H9 (cell line): ENCODE results near the gene PTDSS2. TPM values are rescaled to one million over a fixed set of nuclear protein-coding genes. Genes with fewer than 3 reads are reported as not detected.
A peak's percentile ranks its signal among the peaks of the same experiment; 100 is the strongest.

Experiments
- DNase-seq: peaks from one replicate; pipeline ENCODE4 v3.0.0-alpha.2; 2017
- H2AFZ ChIP-seq: one replicate; pipeline ENCODE4 v1.6.1; 2013; ENCODE audit warnings: mild to moderate bottlenecking, low read length, control low read depth, moderate library complexity
- H2AK5ac ChIP-seq: 2 replicates; pipeline ENCODE4 v1.6.1; 2013; ENCODE audit warnings: low read length, control low read depth, mixed read lengths; ENCODE audit not compliant: insufficient read length
- H2BK120ac ChIP-seq: one replicate; pipeline ENCODE4 v1.6.1; 2013; ENCODE audit warnings: low read depth, mild to moderate bottlenecking, low read length, control low read depth, inconsistent platforms; ENCODE audit not compliant: poor library complexity, severe bottlenecking
- H2BK12ac ChIP-seq: 2 replicates; pipeline ENCODE4 v1.6.1; 2013; ENCODE audit warnings: low read length, control low read depth, mixed read lengths, low read depth; ENCODE audit not compliant: insufficient read length
- H2BK15ac ChIP-seq: 2 replicates; pipeline ENCODE4 v1.6.1; 2013; ENCODE audit warnings: low read depth, low read length, control low read depth
- H2BK20ac ChIP-seq: one replicate; pipeline ENCODE4 v1.6.1; 2013; ENCODE audit warnings: low read depth, mild to moderate bottlenecking, low read length, control low read depth, inconsistent platforms; ENCODE audit not compliant: poor library complexity, severe bottlenecking
- H2BK5ac ChIP-seq: 2 replicates; pipeline ENCODE4 v1.6.1; 2013; ENCODE audit warnings: low read length, control low read depth, mixed read lengths; ENCODE audit not compliant: insufficient read length
- H3K14ac ChIP-seq: 2 replicates; pipeline ENCODE4 v1.6.1; 2013; ENCODE audit warnings: low read length, control low read depth; ENCODE audit not compliant: insufficient read depth
- H3K18ac ChIP-seq: 2 replicates; pipeline ENCODE4 v1.6.1; 2013; ENCODE audit warnings: low read depth, mild to moderate bottlenecking, mixed read lengths, low read length, control low read depth; ENCODE audit not compliant: insufficient read length
- H3K23ac ChIP-seq: 2 replicates; pipeline ENCODE4 v1.6.1; 2013; ENCODE audit warnings: low read length, control low read depth, mixed read lengths, low read depth; ENCODE audit not compliant: insufficient read length
- H3K23me2 ChIP-seq: 2 replicates; pipeline ENCODE4 v1.6.1; 2013; ENCODE audit warnings: low read depth, mild to moderate bottlenecking, mixed read lengths, low read length, control low read depth; ENCODE audit not compliant: insufficient read length, poor library complexity, severe bottlenecking
- H3K27ac ChIP-seq: 2 replicates; pipeline ENCODE4 v1.5.1; 2013; ENCODE audit warnings: low read length, control low read depth, mixed read lengths, low read depth; ENCODE audit not compliant: insufficient read length
- H3K27me3 ChIP-seq: 2 replicates; pipeline ENCODE4 v1.6.1; 2013; ENCODE audit warnings: low read length, control low read depth, inconsistent platforms; ENCODE audit not compliant: insufficient read depth
- H3K4ac ChIP-seq: 2 replicates; pipeline ENCODE4 v1.6.1; 2013; ENCODE audit warnings: low read depth, mild to moderate bottlenecking, control low read depth, inconsistent platforms, low read length, moderate library complexity
- H3K4me1 ChIP-seq: 2 replicates; pipeline ENCODE4 v1.6.1; 2013; ENCODE audit warnings: low read length, control low read depth, inconsistent platforms; ENCODE audit not compliant: insufficient read depth
- H3K4me2 ChIP-seq: 2 replicates; pipeline ENCODE4 v1.6.1; 2013; ENCODE audit warnings: low read length, control low read depth, mixed read lengths; ENCODE audit not compliant: insufficient read length, insufficient read depth
- H3K56ac ChIP-seq: 2 replicates; pipeline ENCODE4 v1.6.1; 2013; ENCODE audit warnings: low read depth, mild to moderate bottlenecking, mixed read lengths, low read length, control low read depth; ENCODE audit not compliant: insufficient read length
- H3K79me1 ChIP-seq: 2 replicates; pipeline ENCODE4 v1.6.1; 2013; ENCODE audit warnings: low read depth, mild to moderate bottlenecking, moderate library complexity, low read length, control low read depth, inconsistent platforms; ENCODE audit not compliant: insufficient read depth, poor library complexity, severe bottlenecking
- H3K79me2 ChIP-seq: 2 replicates; pipeline ENCODE4 v1.6.1; 2013; ENCODE audit warnings: low read length, control low read depth, inconsistent platforms; ENCODE audit not compliant: insufficient read depth
- H3K9ac ChIP-seq: 2 replicates; pipeline ENCODE4 v1.6.1; 2013; ENCODE audit warnings: low read length, control low read depth, mixed read lengths; ENCODE audit not compliant: insufficient read length; ENCODE audit errors: extremely low read depth
- H3K9me3 ChIP-seq: one replicate; pipeline ENCODE4 v1.6.1; 2013; ENCODE audit warnings: low read depth, low read length, inconsistent platforms; ENCODE audit not compliant: control insufficient read depth
- H3T11ph ChIP-seq: one replicate; pipeline ENCODE4 v1.6.1; 2013; ENCODE audit warnings: mild to moderate bottlenecking, low read length, control low read depth, inconsistent platforms
- H4K20me1 ChIP-seq: one replicate; pipeline ENCODE4 v1.6.1; 2013; ENCODE audit not compliant: control insufficient read depth, insufficient read length, insufficient read depth
- H4K5ac ChIP-seq: 2 replicates; pipeline ENCODE4 v1.6.1; 2013; ENCODE audit warnings: low read depth, mild to moderate bottlenecking, mixed read lengths, low read length, control low read depth; ENCODE audit not compliant: insufficient read length
- H4K8ac ChIP-seq: replicated peaks from 2 replicates; pipeline ENCODE4 v1.6.1; 2013; ENCODE audit warnings: low read length, control low read depth, mixed read lengths, low read depth; ENCODE audit not compliant: insufficient read length
- H4K91ac ChIP-seq: 2 replicates; pipeline ENCODE4 v1.6.1; 2013; ENCODE audit warnings: low read depth, mild to moderate bottlenecking, moderate library complexity, mixed read lengths, low read length, control low read depth; ENCODE audit not compliant: insufficient read length
- H3K27ac Mint-ChIP-seq, 3 experiments: 2 replicates in 2 of 3; 3 replicates in 1 of 3; pipeline ENCODE4 v1.8.0; 2020 to 2021; ENCODE audit warnings: mixed read lengths in 3 of 3, mild to moderate bottlenecking in 1 of 3, moderate library complexity in 1 of 3
- H3K27me3 Mint-ChIP-seq: 2 replicates; pipeline ENCODE4 v1.8.0; 2021; ENCODE audit warnings: low read depth, mild to moderate bottlenecking, moderate library complexity, mixed read lengths
- H3K36me3 Mint-ChIP-seq, 3 experiments: 2 replicates in 2 of 3; 3 replicates in 1 of 3; pipeline ENCODE4 v1.8.0; 2020 to 2021; ENCODE audit warnings: low read depth in 3 of 3, mixed read lengths in 3 of 3; ENCODE audit not compliant: insufficient read depth in 1 of 3
- H3K4me1 Mint-ChIP-seq, 2 experiments: 2 replicates each; pipeline ENCODE4 v1.8.0; 2020; ENCODE audit warnings: mixed read lengths in 2 of 2
- H3K4me3 Mint-ChIP-seq, 2 experiments: 2 replicates in 1 of 2; 3 replicates in 1 of 2; pipeline ENCODE4 v1.8.0; 2020 to 2021; ENCODE audit warnings: mild to moderate bottlenecking in 2 of 2, mixed read lengths in 2 of 2, moderate library complexity in 1 of 2
- H3K9me3 Mint-ChIP-seq, 2 experiments: 2 replicates in 1 of 2; 3 replicates in 1 of 2; pipeline ENCODE4 v1.8.0; 2020; ENCODE audit warnings: mild to moderate bottlenecking in 2 of 2, mixed read lengths in 2 of 2, moderate library complexity in 1 of 2
- WGBS: extraction: QIAGEN DNeasy Blood & Tissue Kit; methylation state at CpG from one replicate; pipeline ENCODE4 v1.1.7; 2013; ENCODE audit warnings: missing lambda C conversion rate, low lambda C conversion rate, mixed read lengths; ENCODE audit not compliant: insufficient read length; ENCODE audit errors: extremely low coverage; 5-methylcytosine and 5-hydroxymethylcytosine counted together
- total RNA-seq: library from RNA; stranded (reverse); gene quantifications from 2 replicates; pipeline ENCODE4 v1.2.1, GENCODE V29; 2021
- TF ChIP-seq, protein P1 (sequence below): fragments of 200-600 bp; sonication (generic); conservative IDR thresholded peaks from 3 replicates; pipeline ENCODE4 v1.8.0; 2021; ENCODE audit warnings: antibody characterized with exemption, mild to moderate bottlenecking

PTDSS2 gene
- total RNA-seq, 1 experiment from 2014 or later: 55.3 TPM

GRCh38 chr11:445765-446588 lies 4.1 kb upstream of the PTDSS2 start:
- Mint-ChIP-seq H3K9me3 (peaks cover 0 to 2% of the 10 kb centered on the region in 2 experiments; a peak in 1 of 5 replicates), H3K36me3 (no peaks in the 10 kb centered on the region; a peak in 1 of 7 replicates), H3K27me3 (peaks cover 5% of the 10 kb centered on the region), H3K27ac (0 out of 7 replicates have a peak overlapping the region, but pooled peaks of 1 of the 3 experiments have one; percentile 44), H3K4me1 (peaks cover 11 to 17% of the 10 kb centered on the region in 2 experiments), H3K4me3 (no peak overlapping the region)
- Histone ChIP-seq H4K5ac (no peak overlapping the region), H2BK20ac (no peak overlapping the region), H2AFZ (no peak overlapping the region), H3K27ac (no peak overlapping the region), H3K9ac (no peak overlapping the region), H4K91ac (no peak overlapping the region), H2AK5ac (no peak overlapping the region), H2BK15ac (no peak overlapping the region), H3K56ac (no peak overlapping the region), H3K79me1 (no peaks in the 10 kb centered on the region), H4K20me1 (no peaks in the 10 kb centered on the region), H3T11ph (no peak overlapping the region), H3K9me3 (no peaks in the 10 kb centered on the region), H3K23me2 (peaks cover 10% of the 10 kb centered on the region), H2BK5ac (no peak overlapping the region), H3K23ac (no peak overlapping the region), H3K18ac (no peak overlapping the region), H3K4me1 (no peaks in the 10 kb centered on the region), H2BK120ac (no peak overlapping the region), H3K27me3 (no peaks in the 10 kb centered on the region), H4K8ac (no peak overlapping the region), H3K4me2 (no peak overlapping the region), H3K79me2 (no peaks in the 10 kb centered on the region; the same call in 1 of the 2 replicates), H3K4ac (no peak overlapping the region), H2BK12ac (no peak overlapping the region), H3K14ac (no peak overlapping the region)
- DNase-seq: no peak
- no CpG with 5 or more reads among the region's 20 CpGs for WGBS
- TF ChIP-seq, protein P1, sequence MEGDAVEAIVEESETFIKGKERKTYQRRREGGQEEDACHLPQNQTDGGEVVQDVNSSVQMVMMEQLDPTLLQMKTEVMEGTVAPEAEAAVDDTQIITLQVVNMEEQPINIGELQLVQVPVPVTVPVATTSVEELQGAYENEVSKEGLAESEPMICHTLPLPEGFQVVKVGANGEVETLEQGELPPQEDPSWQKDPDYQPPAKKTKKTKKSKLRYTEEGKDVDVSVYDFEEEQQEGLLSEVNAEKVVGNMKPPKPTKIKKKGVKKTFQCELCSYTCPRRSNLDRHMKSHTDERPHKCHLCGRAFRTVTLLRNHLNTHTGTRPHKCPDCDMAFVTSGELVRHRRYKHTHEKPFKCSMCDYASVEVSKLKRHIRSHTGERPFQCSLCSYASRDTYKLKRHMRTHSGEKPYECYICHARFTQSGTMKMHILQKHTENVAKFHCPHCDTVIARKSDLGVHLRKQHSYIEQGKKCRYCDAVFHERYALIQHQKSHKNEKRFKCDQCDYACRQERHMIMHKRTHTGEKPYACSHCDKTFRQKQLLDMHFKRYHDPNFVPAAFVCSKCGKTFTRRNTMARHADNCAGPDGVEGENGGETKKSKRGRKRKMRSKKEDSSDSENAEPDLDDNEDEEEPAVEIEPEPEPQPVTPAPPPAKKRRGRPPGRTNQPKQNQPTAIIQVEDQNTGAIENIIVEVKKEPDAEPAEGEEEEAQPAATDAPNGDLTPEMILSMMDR: no peak
